SK-N-SH (cell line): ENCODE data around the gene PSMD14. TPM values are rescaled to one million over a fixed set of nuclear protein-coding genes. Genes with fewer than 3 reads are reported as not detected.

Source experiments
- CTCF ChIA-PET: fragments of 300-600, 350-600 bp; formaldehyde crosslinking; extraction: SDS; loops from one replicate; lab custom pipeline; 2021; lab: Yijun Ruan, JAX
- POLR2A ChIA-PET: fragments of 350-600 bp; sonication (Branson Sonifier 250); formaldehyde crosslinking; extraction: SDS; loops from one replicate; lab custom pipeline; 2020; ENCODE audit warnings: antibody characterized with exemption, inconsistent platforms; lab: Yijun Ruan, JAX
- DNase-seq: peaks from one replicate; pipeline ENCODE4 v3.0.0; 2012
- H2AFZ ChIP-seq: fragments of 200-600 bp; sonication (generic); 2 replicates; pipeline ENCODE4 v1.8.1; 2016; ENCODE audit warnings: antibody characterized with exemption, mild to moderate bottlenecking, low read depth
- H3F3A ChIP-seq: fragments of 200-600 bp; sonication (generic); replicated peaks from 2 replicates; pipeline ENCODE3; 2016; ENCODE audit warnings: antibody characterized with exemption, mild to moderate bottlenecking; ENCODE audit not compliant: insufficient read depth
- H3K27ac ChIP-seq, 2 experiments: fragments of 200-500 bp in 1 of 2; fragments of 200-600 bp in 1 of 2; sonication (Bioruptor generic) in 1 of 2; sonication (generic), shearing (Covaris generic) in 1 of 2; 2 replicates each; pipeline versions ENCODE4 v1.5.1 to v1.6.1; 2014 to 2016; ENCODE audit warnings: low read depth in 2 of 2, inconsistent platforms in 1 of 2, low read length in 1 of 2, mild to moderate bottlenecking in 1 of 2, mixed read lengths in 1 of 2
- H3K27me3 ChIP-seq: fragments of 200-600 bp; sonication (generic), shearing (Covaris generic); 2 replicates; pipeline ENCODE4 v1.6.1; 2016; ENCODE audit warnings: mixed run types; ENCODE audit not compliant: insufficient read depth
- H3K36me3 ChIP-seq, 2 experiments: fragments of 200-500 bp in 1 of 2; fragments of 200-600 bp in 1 of 2; sonication (Bioruptor generic) in 1 of 2; sonication (generic) in 1 of 2; replicated peaks in 1 of 2; 2 replicates each; pipeline versions ENCODE3 to v1.5.1; 2014 to 2016; ENCODE audit warnings: low read length in 1 of 2, mild to moderate bottlenecking in 1 of 2; ENCODE audit not compliant: insufficient read depth in 2 of 2, control insufficient read depth in 1 of 2
- H3K4me1 ChIP-seq, 2 experiments: fragments of 200-500 bp in 1 of 2; fragments of 200-600 bp in 1 of 2; sonication (Bioruptor generic) in 1 of 2; sonication (generic), shearing (Covaris generic) in 1 of 2; 2 replicates each; pipeline versions ENCODE4 v1.5.1 to v1.6.1; 2014 to 2016; ENCODE audit warnings: low read depth in 1 of 2, low read length in 1 of 2, mixed run types in 1 of 2; ENCODE audit not compliant: insufficient read depth in 2 of 2, control insufficient read depth in 1 of 2
- H3K4me2 ChIP-seq: fragments of 200-600 bp; sonication (generic), shearing (Covaris generic); 2 replicates; pipeline ENCODE4 v1.6.1; 2017; ENCODE audit warnings: mixed run types
- H3K4me3 ChIP-seq, 2 experiments: fragments of 200-500 bp in 1 of 2; fragments of 200-600 bp in 1 of 2; sonication (Bioruptor generic) in 1 of 2; sonication (generic), shearing (Covaris generic) in 1 of 2; 2 replicates each; pipeline versions ENCODE4 v1.5.1 to v1.8.1; 2014 to 2016; ENCODE audit warnings: low read depth in 2 of 2, inconsistent platforms in 1 of 2, low read length in 1 of 2, mild to moderate bottlenecking in 1 of 2, mixed read lengths in 1 of 2, moderate library complexity in 1 of 2
- H3K79me2 ChIP-seq: fragments of 200-600 bp; sonication (generic); 2 replicates; pipeline ENCODE4 v1.8.1; 2017; ENCODE audit warnings: mild to moderate bottlenecking; ENCODE audit not compliant: insufficient read depth
- H3K9ac ChIP-seq: fragments of 200-600 bp; sonication (generic); 2 replicates; pipeline ENCODE4 v1.6.1; 2017; ENCODE audit warnings: mixed run types
- H3K9me2 ChIP-seq: fragments of 200-600 bp; sonication (generic); 2 replicates; pipeline ENCODE4 v1.6.1; 2017; ENCODE audit warnings: mixed run types
- H3K9me3 ChIP-seq: fragments of 200-600 bp; sonication (generic); 2 replicates; pipeline ENCODE4 v1.6.1; 2017; ENCODE audit warnings: mixed run types, mild to moderate bottlenecking, moderate library complexity
- H4K20me1 ChIP-seq: fragments of 200-600 bp; sonication (generic); 2 replicates; pipeline ENCODE4 v1.6.1; 2017; ENCODE audit warnings: mild to moderate bottlenecking, mixed run types; ENCODE audit not compliant: insufficient read depth
- CHD2 ChIP-seq: fragments of 150-350 bp; IDR thresholded peaks from 2 replicates; pipeline ENCODE4 v1.6.1; 2018; ENCODE audit warnings: low read length; ENCODE audit not compliant: partially characterized antibody
- ELF1 ChIP-seq: IDR thresholded peaks from 2 replicates; pipeline ENCODE4 v1.4.0; 2012
- EP300 ChIP-seq, 2 experiments: IDR thresholded peaks; 2 replicates each; pipeline versions ENCODE4 v1.4.0 to v1.6.1; 2012; ENCODE audit warnings: borderline replicate concordance in 1 of 2, low read depth in 1 of 2, low read length in 1 of 2
- EZH2phosphoT487 ChIP-seq: fragments of 200-600 bp; sonication (generic); IDR thresholded peaks from 2 replicates; pipeline ENCODE4 v1.6.1; 2017; ENCODE audit warnings: low read depth, mixed run types, mild to moderate bottlenecking, antibody characterized with exemption, moderate library complexity, borderline replicate concordance
- FOXJ3 ChIP-seq: sonication (generic); formaldehyde crosslinking; IDR thresholded peaks from 2 replicates; pipeline ENCODE4 v1.5.1; 2020; ENCODE audit warnings: mild to moderate bottlenecking, missing genetic modification reagents
- GABPA ChIP-seq: IDR thresholded peaks from 2 replicates; pipeline ENCODE4 v1.4.0; 2012; ENCODE audit warnings: low read depth, mild to moderate bottlenecking
- GATA2 ChIP-seq: sonication (generic); formaldehyde crosslinking; IDR thresholded peaks from 2 replicates; pipeline ENCODE4 v1.5.0; 2020; ENCODE audit warnings: mild to moderate bottlenecking, missing genetic modification reagents
- JUND ChIP-seq: IDR thresholded peaks from 2 replicates; pipeline ENCODE4 v1.4.0; 2012
- MEF2A ChIP-seq: IDR thresholded peaks from 2 replicates; pipeline ENCODE4 v1.4.0; 2012; ENCODE audit warnings: low read depth, borderline replicate concordance
- REST ChIP-seq: IDR thresholded peaks from 2 replicates; pipeline ENCODE4 v1.6.1; 2012; ENCODE audit warnings: mild to moderate bottlenecking, low read depth, low read length, moderate library complexity
- SMC3 ChIP-seq: IDR thresholded peaks from 2 replicates; pipeline ENCODE4 v1.6.1; 2012; ENCODE audit warnings: low read depth, low read length, improper control_type of control experiment
- TAF1 ChIP-seq: IDR thresholded peaks from 2 replicates; pipeline ENCODE4 v1.6.1; 2012; ENCODE audit warnings: low read depth, mild to moderate bottlenecking, low read length, moderate library complexity, borderline replicate concordance
- TCF12 ChIP-seq: IDR thresholded peaks from 2 replicates; pipeline ENCODE4 v1.4.0; 2012
- USF2 ChIP-seq: fragments of 150-350 bp; IDR thresholded peaks from 2 replicates; pipeline ENCODE4 v1.6.1; 2017; ENCODE audit warnings: antibody characterized with exemption, low read length, low read depth, borderline replicate concordance
- YY1 ChIP-seq: IDR thresholded peaks from 2 replicates; pipeline ENCODE4 v1.4.0; 2012; ENCODE audit warnings: low read depth, mild to moderate bottlenecking
- ZBTB33 ChIP-seq: IDR thresholded peaks from 2 replicates; pipeline ENCODE4 v1.4.0; 2012; ENCODE audit warnings: low read depth, borderline replicate concordance
- WGBS: methylation state at CpG from one replicate; pipeline ENCODE4 v1.1.6; 2017; ENCODE audit warnings: low lambda C conversion rate; 5-methylcytosine and 5-hydroxymethylcytosine counted together
- polyA plus RNA-seq, 3 experiments: library from polyadenylated mRNA; depleted of rRNA; stranded (reverse); fragments of >200 nt; gene quantifications; 2 replicates each; pipeline ENCODE4 v1.2.3, GENCODE V29; 2012
- TF ChIP-seq, protein P1 (sequence below): IDR thresholded peaks from 2 replicates; pipeline ENCODE4 v1.4.0; 2012; ENCODE audit warnings: low read depth, borderline replicate concordance
- TF ChIP-seq, protein P2 (sequence below): IDR thresholded peaks from 2 replicates; pipeline ENCODE4; 2012
- TF ChIP-seq, protein P3 (sequence below): IDR thresholded peaks from 2 replicates; pipeline ENCODE4 v1.4.0; 2012; ENCODE audit warnings: low read depth

The PSMD14 gene
- polyA plus RNA-seq, 1 of the 3 experiments (the other 2 are of a cell fraction) = 50.4 TPM

DNA sequence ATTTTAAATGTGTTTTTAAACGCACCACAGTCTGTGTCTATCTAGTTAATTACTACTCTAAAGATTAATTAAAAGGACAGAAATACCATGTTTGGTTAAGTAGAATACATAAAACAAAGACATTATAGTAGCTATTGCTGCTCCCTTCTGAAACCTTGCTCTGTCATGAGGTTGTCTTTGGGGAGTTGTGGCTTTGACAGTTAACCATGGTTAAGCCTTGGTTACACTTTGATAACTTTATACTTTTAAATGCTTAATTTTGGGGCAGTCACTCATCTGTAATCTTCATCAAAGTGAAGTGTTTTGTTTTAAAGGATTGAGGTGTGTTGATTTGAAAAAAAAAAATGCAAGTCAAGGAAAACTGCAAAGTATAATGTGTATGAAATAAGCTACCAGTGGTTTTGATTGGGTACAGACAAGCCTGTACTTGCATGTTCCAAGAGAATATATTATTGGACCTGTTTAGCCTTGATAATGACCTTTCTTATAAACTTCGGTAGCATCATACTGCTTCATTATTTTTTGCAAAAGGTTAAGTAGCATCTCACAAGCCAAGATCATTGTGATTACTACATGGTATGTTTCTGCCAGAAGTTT lies 78.1 kb downstream of the PSMD14 start:
- DNase-seq = no peak
- Histone ChIP-seq H3K36me3 (peaks cover 46 to 61% of the 10 kb centered on the region in 2 experiments), H3K27me3 (no peaks in the 10 kb centered on the region), H3K9me3 (no peaks in the 10 kb centered on the region), H3K4me2 (no peak overlapping the region), H3K4me1 (no peaks in the 10 kb centered on the region; a peak in 2 of 4 replicates)
- CTCF ChIA-PET = no interaction called here
- TF ChIP-seq TCF12 (no peak), EZH2phosphoT487 (no peak), FOXJ3 (CRISPR knock-in tag) (no peak), EP300 (IDR thresholded peaks at IDR 0.05; ENCODE audit: borderline replicate concordance in 1 of 2, low read depth in 1 of 2, low read length in 1 of 2) (no peak), REST (no peak), GABPA (no peak), CHD2 (no peak), TAF1 (no peak), GATA2 (CRISPR knock-in tag) (no peak), USF2 (no peak), ZBTB33 (no peak), ELF1 (no peak), YY1 (no peak), JUND (no peak), SMC3 (no peak), MEF2A (no peak)
- TF ChIP-seq, protein P1, sequence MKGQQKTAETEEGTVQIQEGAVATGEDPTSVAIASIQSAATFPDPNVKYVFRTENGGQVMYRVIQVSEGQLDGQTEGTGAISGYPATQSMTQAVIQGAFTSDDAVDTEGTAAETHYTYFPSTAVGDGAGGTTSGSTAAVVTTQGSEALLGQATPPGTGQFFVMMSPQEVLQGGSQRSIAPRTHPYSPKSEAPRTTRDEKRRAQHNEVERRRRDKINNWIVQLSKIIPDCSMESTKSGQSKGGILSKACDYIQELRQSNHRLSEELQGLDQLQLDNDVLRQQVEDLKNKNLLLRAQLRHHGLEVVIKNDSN = no peak
- TF ChIP-seq, protein P2, sequence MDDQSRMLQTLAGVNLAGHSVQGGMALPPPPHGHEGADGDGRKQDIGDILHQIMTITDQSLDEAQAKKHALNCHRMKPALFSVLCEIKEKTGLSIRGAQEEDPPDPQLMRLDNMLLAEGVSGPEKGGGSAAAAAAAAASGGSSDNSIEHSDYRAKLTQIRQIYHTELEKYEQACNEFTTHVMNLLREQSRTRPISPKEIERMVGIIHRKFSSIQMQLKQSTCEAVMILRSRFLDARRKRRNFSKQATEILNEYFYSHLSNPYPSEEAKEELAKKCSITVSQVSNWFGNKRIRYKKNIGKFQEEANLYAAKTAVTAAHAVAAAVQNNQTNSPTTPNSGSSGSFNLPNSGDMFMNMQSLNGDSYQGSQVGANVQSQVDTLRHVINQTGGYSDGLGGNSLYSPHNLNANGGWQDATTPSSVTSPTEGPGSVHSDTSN = no peak
- TF ChIP-seq, protein P3, sequence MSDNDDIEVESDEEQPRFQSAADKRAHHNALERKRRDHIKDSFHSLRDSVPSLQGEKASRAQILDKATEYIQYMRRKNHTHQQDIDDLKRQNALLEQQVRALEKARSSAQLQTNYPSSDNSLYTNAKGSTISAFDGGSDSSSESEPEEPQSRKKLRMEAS = no peak
- TF ChIP-seq, all 33 proteins: peak for 0
- H3K27ac ChIP-seq = no peak overlapping the region
- POLR2A ChIA-PET = no interaction called here
- no peaks in the 10 kb centered on the region for H3K9me2 ChIP-seq
- H2AFZ ChIP-seq = no peak overlapping the region
- no peak overlapping the region for H3K4me3 ChIP-seq
- 94% methylated on average over 2 of the region's 2 CpGs for WGBS
- no peak overlapping the region for H3K9ac ChIP-seq
- peaks cover 2% of the 10 kb centered on the region for H3F3A ChIP-seq
- no peaks in the 10 kb centered on the region for H3K79me2 ChIP-seq
- H4K20me1 ChIP-seq = no peaks in the 10 kb centered on the region
